Neural progenitor cell (in vitro differentiated cells): ENCODE data around the gene PURA. TPM values are rescaled to one million over a fixed set of nuclear protein-coding genes. Genes with fewer than 3 reads are reported as not detected.
A peak's percentile ranks its signal among the peaks of the same experiment; 100 is the strongest.
"Not testable (repeated sequence)": the region's sequence is repeated elsewhere in the genome, so short reads cannot be mapped to it uniquely, and the experiment has no call there.

Experiments
- DNase-seq: peaks from one replicate; pipeline ENCODE4 v3.0.0-alpha.2; 2016; ENCODE audit warnings: low spot score
- H2AFZ ChIP-seq: fragments of 200-600 bp; sonication (generic); replicated peaks from 2 replicates; pipeline ENCODE4 v1.6.1; 2016; ENCODE audit warnings: antibody characterized with exemption
- H3F3A ChIP-seq: fragments of 200-600 bp; sonication (generic); 2 replicates; pipeline ENCODE4 v1.6.1; 2016; ENCODE audit warnings: antibody characterized with exemption, low read depth
- H3K27ac ChIP-seq: fragments of 200-600 bp; sonication (generic); 2 replicates; pipeline ENCODE4 v1.5.1; 2016; ENCODE audit warnings: mild to moderate bottlenecking
- H3K27me3 ChIP-seq: fragments of 200-600 bp; sonication (generic); 2 replicates; pipeline ENCODE4 v1.6.1; 2016; ENCODE audit warnings: mild to moderate bottlenecking, moderate library complexity
- H3K36me3 ChIP-seq: fragments of 200-600 bp; sonication (generic); 2 replicates; pipeline ENCODE4 v1.5.1; 2016
- H3K4me1 ChIP-seq: fragments of 200-600 bp; sonication (generic); 2 replicates; pipeline ENCODE4 v1.6.1; 2016; ENCODE audit warnings: mixed run types
- H3K4me2 ChIP-seq: fragments of 200-600 bp; sonication (generic); 2 replicates; pipeline ENCODE4 v1.6.1; 2016
- H3K4me3 ChIP-seq: fragments of 200-600 bp; sonication (generic); 2 replicates; pipeline ENCODE4 v1.5.1; 2016
- H3K79me2 ChIP-seq: fragments of 200-600 bp; sonication (generic); 2 replicates; pipeline ENCODE4 v1.6.1; 2016; ENCODE audit warnings: low read depth
- H3K9ac ChIP-seq: fragments of 200-600 bp; sonication (generic); 2 replicates; pipeline ENCODE4 v1.6.1; 2016
- H3K9me3 ChIP-seq: fragments of 200-600 bp; sonication (generic); 2 replicates; pipeline ENCODE4 v1.5.1; 2016; ENCODE audit warnings: low read depth
- H4K20me1 ChIP-seq: fragments of 200-600 bp; sonication (generic); 2 replicates; pipeline ENCODE4 v1.6.1; 2016; ENCODE audit warnings: low read depth
- H3K27ac Mint-ChIP-seq: 3 replicates; pipeline ENCODE4 v1.8.0; 2021; ENCODE audit warnings: mixed read lengths
- H3K27me3 Mint-ChIP-seq: 2 replicates; pipeline ENCODE4 v1.8.0; 2022; ENCODE audit warnings: low read depth, mild to moderate bottlenecking, inconsistent platforms, moderate library complexity, mixed read lengths; ENCODE audit not compliant: insufficient read depth
- H3K36me3 Mint-ChIP-seq: 3 replicates; pipeline ENCODE4 v1.8.0; 2021; ENCODE audit warnings: mixed read lengths
- H3K4me1 Mint-ChIP-seq: 3 replicates; pipeline ENCODE4 v1.8.0; 2021; ENCODE audit warnings: mixed read lengths
- H3K4me3 Mint-ChIP-seq: 3 replicates; pipeline ENCODE4 v1.8.0; 2021; ENCODE audit warnings: mild to moderate bottlenecking, moderate library complexity, mixed read lengths
- H3K9me3 Mint-ChIP-seq: 3 replicates; pipeline ENCODE4 v1.8.0; 2020; ENCODE audit warnings: mixed read lengths
- EZH2 ChIP-seq: fragments of 200-600 bp; sonication (generic); IDR thresholded peaks from 2 replicates; pipeline ENCODE4 v1.6.1; 2017; ENCODE audit warnings: antibody characterized with exemption, mild to moderate bottlenecking, moderate library complexity
- EZH2phosphoT487 ChIP-seq: fragments of 200-600 bp; sonication (generic); IDR thresholded peaks from 2 replicates; pipeline ENCODE4 v1.6.1; 2017; ENCODE audit warnings: antibody characterized with exemption
- total RNA-seq: library from RNA; depleted of rRNA; stranded (reverse); fragments of >200 nt; gene quantifications from 2 replicates; pipeline ENCODE4 v1.2.3, GENCODE V29; 2015; ENCODE audit warnings: low replicate concordance
- TF ChIP-seq, protein P1 (sequence below): fragments of 200-600 bp; sonication (generic); IDR thresholded peaks from 2 replicates; pipeline ENCODE4 v1.5.1; 2017; ENCODE audit warnings: antibody characterized with exemption, mild to moderate bottlenecking

PURA gene
- total RNA-seq, 1 donor from 2014 or later, result 2.6 TPM

DNA sequence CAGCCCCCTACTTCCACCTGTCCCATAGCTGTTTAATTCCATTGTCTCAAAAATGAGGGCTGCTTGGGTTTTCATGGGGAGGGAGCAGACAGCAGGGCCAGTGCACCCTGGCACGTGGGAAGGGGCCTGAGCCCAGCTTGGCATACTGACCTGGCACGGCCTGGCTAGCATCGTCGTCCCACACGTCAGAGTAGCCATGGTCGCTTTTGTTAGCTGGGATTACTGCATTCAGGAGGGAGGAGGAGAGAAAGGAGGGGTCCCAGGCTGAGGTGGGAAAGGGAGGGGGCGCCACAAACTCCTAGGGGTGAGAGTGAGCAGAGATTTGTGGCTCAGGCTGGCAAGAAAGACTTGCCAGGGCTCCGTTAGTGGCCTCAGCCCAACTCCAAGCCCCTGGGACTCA, 40.0 kb downstream of the PURA start:
- no peak overlapping the region for H3K27ac Mint-ChIP-seq
- Histone ChIP-seq H3K4me2 (peak overlapping the region; percentile 48), H3K79me2 (no peaks in the 10 kb centered on the region), H3K4me3 (no peak overlapping the region), H3K36me3 (no peaks in the 10 kb centered on the region), H4K20me1 (no peaks in the 10 kb centered on the region), H3K4me1 (peaks cover 25% of the 10 kb centered on the region), H3K27ac (no peak overlapping the region), H3K27me3 (peaks cover 17% of the 10 kb centered on the region), H3K9me3 (no peaks in the 10 kb centered on the region), H3F3A (no peaks in the 10 kb centered on the region), H3K9ac (no peak overlapping the region), H2AFZ (peak overlapping the region; percentile 63)
- H3K36me3 Mint-ChIP-seq, result no peaks in the 10 kb centered on the region
- no peaks in the 10 kb centered on the region for H3K9me3 Mint-ChIP-seq
- no peak for TF ChIP-seq EZH2phosphoT487
- TF ChIP-seq, protein P1, sequence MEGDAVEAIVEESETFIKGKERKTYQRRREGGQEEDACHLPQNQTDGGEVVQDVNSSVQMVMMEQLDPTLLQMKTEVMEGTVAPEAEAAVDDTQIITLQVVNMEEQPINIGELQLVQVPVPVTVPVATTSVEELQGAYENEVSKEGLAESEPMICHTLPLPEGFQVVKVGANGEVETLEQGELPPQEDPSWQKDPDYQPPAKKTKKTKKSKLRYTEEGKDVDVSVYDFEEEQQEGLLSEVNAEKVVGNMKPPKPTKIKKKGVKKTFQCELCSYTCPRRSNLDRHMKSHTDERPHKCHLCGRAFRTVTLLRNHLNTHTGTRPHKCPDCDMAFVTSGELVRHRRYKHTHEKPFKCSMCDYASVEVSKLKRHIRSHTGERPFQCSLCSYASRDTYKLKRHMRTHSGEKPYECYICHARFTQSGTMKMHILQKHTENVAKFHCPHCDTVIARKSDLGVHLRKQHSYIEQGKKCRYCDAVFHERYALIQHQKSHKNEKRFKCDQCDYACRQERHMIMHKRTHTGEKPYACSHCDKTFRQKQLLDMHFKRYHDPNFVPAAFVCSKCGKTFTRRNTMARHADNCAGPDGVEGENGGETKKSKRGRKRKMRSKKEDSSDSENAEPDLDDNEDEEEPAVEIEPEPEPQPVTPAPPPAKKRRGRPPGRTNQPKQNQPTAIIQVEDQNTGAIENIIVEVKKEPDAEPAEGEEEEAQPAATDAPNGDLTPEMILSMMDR, result no peak
- no peak for TF ChIP-seq EZH2
- H3K27me3 Mint-ChIP-seq, result peaks cover 6% of the 10 kb centered on the region
- no peak overlapping the region for H3K4me3 Mint-ChIP-seq
- DNase-seq, result peak; percentile 85
- peaks cover 24% of the 10 kb centered on the region for H3K4me1 Mint-ChIP-seq

DNA sequence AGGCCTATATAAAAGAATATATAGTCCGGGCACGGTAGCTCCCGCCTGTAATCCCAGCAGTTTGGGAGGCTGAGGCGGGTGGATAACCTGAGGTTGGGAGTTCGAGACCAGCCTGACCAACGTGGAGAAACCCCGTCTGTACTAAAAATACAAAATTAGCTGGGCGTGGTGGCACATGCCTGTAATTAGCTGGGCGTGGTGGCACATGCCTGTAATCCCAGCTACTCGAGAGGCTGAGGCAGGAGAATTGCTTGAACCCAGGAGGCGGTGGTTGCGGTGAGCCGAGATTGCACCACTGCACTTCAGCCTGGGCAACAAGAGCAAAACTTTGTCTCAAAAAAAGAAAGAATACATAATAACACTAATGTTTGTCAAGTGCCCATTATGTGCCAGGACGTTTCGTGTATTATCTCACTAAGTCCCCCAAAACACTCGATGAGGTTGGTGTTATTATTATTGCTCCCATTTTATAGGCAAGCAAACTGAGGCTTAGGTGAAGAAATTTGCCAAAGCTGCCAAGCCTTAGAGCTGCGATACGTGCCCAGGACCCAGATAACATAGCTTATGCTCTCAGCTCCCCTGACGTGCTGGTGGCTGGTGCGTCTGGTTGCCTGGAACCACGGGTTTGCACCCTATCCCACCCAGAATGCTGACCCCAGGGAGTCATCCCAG, 40.9 kb downstream of the PURA start:
- peaks cover 25% of the 10 kb centered on the region for H3K4me1 ChIP-seq
- not testable (repeated sequence) for H3K4me3 ChIP-seq, DNase-seq, H3K27ac Mint-ChIP-seq, H3K36me3 ChIP-seq, H2AFZ ChIP-seq, H3K4me2 ChIP-seq, H3K27me3 Mint-ChIP-seq, H3K4me3 Mint-ChIP-seq, H3K9me3 Mint-ChIP-seq, H3K27ac ChIP-seq, H3K9ac ChIP-seq, H3K79me2 ChIP-seq, H3K9me3 ChIP-seq, H4K20me1 ChIP-seq, H3K36me3 Mint-ChIP-seq, H3F3A ChIP-seq
- H3K4me1 Mint-ChIP-seq, result peaks cover 24% of the 10 kb centered on the region
- peaks cover 24% of the 10 kb centered on the region for H3K27me3 ChIP-seq

DNA sequence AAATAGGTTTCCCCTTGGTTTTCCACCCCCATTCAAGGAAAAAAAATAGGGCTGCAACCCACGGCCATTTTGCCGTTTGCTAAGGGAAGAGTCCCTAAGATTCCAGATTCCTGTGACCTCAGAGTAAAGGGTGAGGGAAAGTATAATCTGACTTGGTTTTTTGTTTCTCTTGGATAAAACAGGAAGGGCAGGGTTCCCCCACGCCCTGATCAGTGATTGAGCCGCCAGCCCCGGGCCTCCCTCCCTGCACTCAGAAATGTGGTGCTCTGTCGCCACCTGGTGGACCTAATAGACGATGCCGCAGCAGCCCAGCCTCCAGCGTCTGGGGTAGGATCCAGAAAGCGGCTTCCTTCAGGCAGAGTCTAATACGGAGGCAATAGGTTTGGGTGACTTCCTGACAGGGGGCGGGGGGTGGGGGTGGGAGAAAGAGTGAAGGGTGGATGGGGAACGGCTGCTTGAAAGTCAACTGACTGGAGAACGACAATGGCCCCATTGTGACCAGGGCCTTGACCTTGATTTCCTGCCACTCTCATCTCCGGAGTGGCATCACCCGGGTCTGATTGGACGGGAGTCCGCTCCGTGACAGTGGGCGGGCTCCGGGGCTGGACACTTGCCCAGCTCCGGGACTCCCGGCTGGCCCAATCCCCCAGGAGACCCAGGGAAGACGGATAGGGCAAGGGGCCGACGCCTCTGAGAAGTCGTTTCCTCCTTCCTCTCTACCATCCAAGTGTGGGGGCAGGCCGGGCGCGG, 43.3 kb downstream of the PURA start:
- no peak overlapping the region for H3K27ac Mint-ChIP-seq
- H3K9me3 Mint-ChIP-seq, result no peaks in the 10 kb centered on the region
- H3K36me3 Mint-ChIP-seq, result no peaks in the 10 kb centered on the region

More for the DNA sequence above, 43.3 kb downstream of the PURA start:
- peak overlapping the region; percentile 64 for H3K4me3 Mint-ChIP-seq
- H3K27me3 ChIP-seq, result peaks cover 24% of the 10 kb centered on the region
- peak overlapping the region; percentile 22 for H3K4me3 ChIP-seq
- no peaks in the 10 kb centered on the region for H3K36me3 ChIP-seq
- H3K27ac ChIP-seq, result no peak overlapping the region
- H3K4me1 Mint-ChIP-seq, result peaks cover 24% of the 10 kb centered on the region
- no peaks in the 10 kb centered on the region for H3K9me3 ChIP-seq
- H3F3A ChIP-seq, result no peaks in the 10 kb centered on the region
- H2AFZ ChIP-seq, result peak overlapping the region; percentile 79
- no peak overlapping the region for H3K9ac ChIP-seq
- H3K4me2 ChIP-seq, result peak overlapping the region; percentile 71
- peak; percentile 93 for DNase-seq
- H3K4me1 ChIP-seq, result peaks cover 21% of the 10 kb centered on the region
- H3K79me2 ChIP-seq, result no peaks in the 10 kb centered on the region
- TF ChIP-seq, protein P1, result peak; percentile 89
- TF ChIP-seq EZH2, result peak; percentile 45
- TF ChIP-seq EZH2phosphoT487, result no peak
- H3K27me3 Mint-ChIP-seq, result peaks cover 6% of the 10 kb centered on the region
- no peaks in the 10 kb centered on the region for H4K20me1 ChIP-seq
